Effector memory CD8-positive, alpha-beta T cell (primary cell): ENCODE results near the gene VTCN1.
"Not testable (repeated sequence)": the region's sequence is repeated elsewhere in the genome, so short reads cannot be mapped to it uniquely, and the experiment has no call there.

ENCODE experiments used
- ATAC-seq: fragments of 150-1000 bp; cut with Tn5 transposase; replicated peaks from 2 replicates; pipeline ENCODE4 v1.10.0; 2021; ENCODE audit warnings: mild to moderate bottlenecking, moderate library complexity
- DNase-seq, 3 experiments: peaks; one replicate each; pipeline ENCODE4 v3.0.0; 2021
- H3K27ac Mint-ChIP-seq, 2 donors: one replicate each; pipeline ENCODE4 v1.8.0; 2022; ENCODE audit warnings: mild to moderate bottlenecking in 2 of 2, mixed read lengths in 2 of 2, moderate library complexity in 2 of 2
- H3K27me3 Mint-ChIP-seq, 2 donors: one replicate each; pipeline ENCODE4 v1.8.0; 2022; ENCODE audit warnings: mixed read lengths in 2 of 2
- H3K36me3 Mint-ChIP-seq: one replicate; pipeline ENCODE4 v1.8.0; 2022; ENCODE audit warnings: mild to moderate bottlenecking, moderate library complexity, mixed read lengths; ENCODE audit not compliant: insufficient read depth
- H3K4me1 Mint-ChIP-seq, 2 donors: one replicate each; pipeline ENCODE4 v1.8.0; 2022; ENCODE audit warnings: low read depth in 2 of 2, mixed read lengths in 2 of 2
- H3K4me3 Mint-ChIP-seq, 2 donors: one replicate each; pipeline ENCODE4 v1.8.0; 2022; ENCODE audit warnings: mild to moderate bottlenecking in 2 of 2, mixed read lengths in 2 of 2, moderate library complexity in 2 of 2
- H3K9me3 Mint-ChIP-seq, 2 donors: one replicate each; pipeline ENCODE4 v1.8.0; 2022; ENCODE audit warnings: mixed read lengths in 2 of 2

The VTCN1 gene

GRCh38 chr1:117173006-117173405 is 37.7 kb downstream of the VTCN1 start:
- no peaks in the 10 kb centered on the region for H3K9me3 Mint-ChIP-seq
- H3K4me1 Mint-ChIP-seq, result no peaks in the 10 kb centered on the region
- DNase-seq (no peak), ATAC-seq (no peak)
- no peak overlapping the region for H3K27ac Mint-ChIP-seq
- no peak overlapping the region for H3K4me3 Mint-ChIP-seq
- no peaks in the 10 kb centered on the region for H3K36me3 Mint-ChIP-seq
- H3K27me3 Mint-ChIP-seq, result peaks cover 9 to 19% of the 10 kb centered on the region in 2 donors

- no peaks in the 10 kb centered on the region for H3K36me3 Mint-ChIP-seq
These were observed 38.7 kb downstream of the VTCN1 start for GRCh38 chr1:117171900-117172511.

GRCh38 chr1:117169871-117170596 is 40.7 kb downstream of the VTCN1 start:
- Mint-ChIP-seq H3K27me3 (peaks cover 13 to 37% of the 10 kb centered on the region in 2 donors), H3K4me1 (no peaks in the 10 kb centered on the region), H3K27ac (no peak overlapping the region), H3K36me3 (no peaks in the 10 kb centered on the region), H3K4me3 (no peak overlapping the region), H3K9me3 (no peaks in the 10 kb centered on the region)
- no peak for ATAC-seq
- no peak for DNase-seq

More at GRCh38 chr1:117171900-117172511, 38.7 kb downstream of the VTCN1 start:
- no peak for ATAC-seq
- H3K4me3 Mint-ChIP-seq, result no peak overlapping the region
- H3K9me3 Mint-ChIP-seq, result no peaks in the 10 kb centered on the region
- DNase-seq, result no peak
- H3K4me1 Mint-ChIP-seq, result no peaks in the 10 kb centered on the region
- no peak overlapping the region for H3K27ac Mint-ChIP-seq
- H3K27me3 Mint-ChIP-seq, result peaks cover 13 to 25% of the 10 kb centered on the region in 2 donors

GRCh38 chr1:117167402-117167801 is 43.3 kb downstream of the VTCN1 start:
- Mint-ChIP-seq H3K9me3 (no peaks in the 10 kb centered on the region), H3K4me1 (no peaks in the 10 kb centered on the region), H3K27ac (no peak overlapping the region), H3K27me3 (peaks cover 20 to 40% of the 10 kb centered on the region in 2 donors), H3K4me3 (no peak overlapping the region), H3K36me3 (no peaks in the 10 kb centered on the region)
- ATAC-seq (no peak), DNase-seq (no peak)

GRCh38 chr1:117166076-117166475 is 44.7 kb downstream of the VTCN1 start:
- Mint-ChIP-seq H3K36me3 (no peaks in the 10 kb centered on the region), H3K27me3 (peaks cover 28 to 33% of the 10 kb centered on the region in 2 donors), H3K27ac (no peak overlapping the region), H3K4me3 (no peak overlapping the region), H3K9me3 (no peaks in the 10 kb centered on the region), H3K4me1 (no peaks in the 10 kb centered on the region)
- ATAC-seq (no peak), DNase-seq (no peak)

GRCh38 chr1:117164209-117164608 is 46.5 kb downstream of the VTCN1 start:
- ATAC-seq (no peak), DNase-seq (no peak)
- Mint-ChIP-seq H3K4me3 (no peak overlapping the region), H3K36me3 (no peaks in the 10 kb centered on the region), H3K9me3 (no peaks in the 10 kb centered on the region), H3K4me1 (no peaks in the 10 kb centered on the region), H3K27ac (no peak overlapping the region), H3K27me3 (peaks cover 39 to 46% of the 10 kb centered on the region in 2 donors)

- DNase-seq (no peak), ATAC-seq (no peak)
- no peaks in the 10 kb centered on the region for H3K4me1 Mint-ChIP-seq
- peaks cover 46 to 59% of the 10 kb centered on the region in 2 donors for H3K27me3 Mint-ChIP-seq
- no peaks in the 10 kb centered on the region for H3K36me3 Mint-ChIP-seq
- H3K27ac Mint-ChIP-seq, result no peak overlapping the region
- H3K4me3 Mint-ChIP-seq, result no peak overlapping the region
- no peaks in the 10 kb centered on the region for H3K9me3 Mint-ChIP-seq
These were observed 47.9 kb downstream of the VTCN1 start for GRCh38 chr1:117162816-117163215.

GRCh38 chr1:117161887-117162286 is 48.8 kb downstream of the VTCN1 start:
- no peaks in the 10 kb centered on the region for H3K9me3 Mint-ChIP-seq
- no peak for ATAC-seq
- peaks cover 54 to 56% of the 10 kb centered on the region in 2 donors for H3K27me3 Mint-ChIP-seq
- no peak for DNase-seq
- H3K36me3 Mint-ChIP-seq, result no peaks in the 10 kb centered on the region
- H3K27ac Mint-ChIP-seq, result no peak overlapping the region
- no peaks in the 10 kb centered on the region for H3K4me1 Mint-ChIP-seq
- no peak overlapping the region for H3K4me3 Mint-ChIP-seq

GRCh38 chr1:117151305-117151704 is 59.4 kb downstream of the VTCN1 start:
- not testable (repeated sequence) for H3K4me1 Mint-ChIP-seq, H3K4me3 Mint-ChIP-seq, H3K27ac Mint-ChIP-seq, ATAC-seq, DNase-seq, H3K36me3 Mint-ChIP-seq, H3K9me3 Mint-ChIP-seq
- H3K27me3 Mint-ChIP-seq, result peaks cover 9 to 13% of the 10 kb centered on the region in 2 donors

GRCh38 chr1:117150316-117150715 is 60.4 kb downstream of the VTCN1 start:
- Mint-ChIP-seq H3K9me3 (no peaks in the 10 kb centered on the region), H3K4me1 (no peaks in the 10 kb centered on the region), H3K4me3 (no peak overlapping the region), H3K27me3 (peaks cover 15 to 18% of the 10 kb centered on the region in 2 donors), H3K36me3 (no peaks in the 10 kb centered on the region), H3K27ac (no peak overlapping the region)
- DNase-seq (no peak), ATAC-seq (no peak)

GRCh38 chr1:117147856-117148588 is 62.7 kb downstream of the VTCN1 start:
- DNase-seq (no peak), ATAC-seq (no peak)
- H3K4me3 Mint-ChIP-seq, result no peak overlapping the region

GRCh38 chr1:117147341-117147831 is 63.3 kb downstream of the VTCN1 start:
- no peaks in the 10 kb centered on the region for H3K4me1 Mint-ChIP-seq

More at GRCh38 chr1:117147856-117148588, 62.7 kb downstream of the VTCN1 start:
- Mint-ChIP-seq H3K9me3 (no peaks in the 10 kb centered on the region), H3K27me3 (peaks cover 15 to 18% of the 10 kb centered on the region in 2 donors), H3K36me3 (no peaks in the 10 kb centered on the region), H3K27ac (no peak overlapping the region), H3K4me1 (no peaks in the 10 kb centered on the region)

GRCh38 chr1:117146575-117147340 is 64.0 kb downstream of the VTCN1 start:
- Mint-ChIP-seq H3K27me3 (peaks cover 15 to 18% of the 10 kb centered on the region in 2 donors), H3K4me3 (no peak overlapping the region), H3K9me3 (no peaks in the 10 kb centered on the region), H3K36me3 (no peaks in the 10 kb centered on the region), H3K27ac (no peak overlapping the region), H3K4me1 (no peaks in the 10 kb centered on the region)
- ATAC-seq (no peak), DNase-seq (no peak)

More at GRCh38 chr1:117147341-117147831, 63.3 kb downstream of the VTCN1 start:
- no peaks in the 10 kb centered on the region for H3K9me3 Mint-ChIP-seq
- H3K27ac Mint-ChIP-seq, result no peak overlapping the region
- peaks cover 15 to 18% of the 10 kb centered on the region in 2 donors for H3K27me3 Mint-ChIP-seq
- H3K4me3 Mint-ChIP-seq, result no peak overlapping the region
- H3K36me3 Mint-ChIP-seq, result no peaks in the 10 kb centered on the region
- ATAC-seq (no peak), DNase-seq (no peak)
